ENCODE measurements around the gene CHAF1B. TPM values are rescaled to one million over a fixed set of nuclear protein-coding genes. Genes with fewer than 3 reads are reported as not detected.
"Not testable (repeated sequence)": the region's sequence is repeated elsewhere in the genome, so short reads cannot be mapped to it uniquely, and the experiment has no call there.

The CHAF1B gene
- total RNA-seq, 1 donor from 2014 or later, result 33.4 TPM

GRCh38 chr21:36375994-36376393, 9.2 kb upstream of the CHAF1B start:
- no peak for DNase-seq
- H3K27me3 Mint-ChIP-seq, result no peaks in the 10 kb centered on the region
- intact Hi-C loops (cut with micrococcal nuclease), result no loop called here
- no peaks in the 10 kb centered on the region for H3K4me1 Mint-ChIP-seq
- H3K36me3 Mint-ChIP-seq (ENCODE audit: low read depth), result peaks cover 33% of the 10 kb centered on the region
- H3K27ac Mint-ChIP-seq, result no peak overlapping the region
- no peak overlapping the region for H3K4me3 Mint-ChIP-seq
- no peaks in the 10 kb centered on the region for H3K9me3 Mint-ChIP-seq

DNA sequence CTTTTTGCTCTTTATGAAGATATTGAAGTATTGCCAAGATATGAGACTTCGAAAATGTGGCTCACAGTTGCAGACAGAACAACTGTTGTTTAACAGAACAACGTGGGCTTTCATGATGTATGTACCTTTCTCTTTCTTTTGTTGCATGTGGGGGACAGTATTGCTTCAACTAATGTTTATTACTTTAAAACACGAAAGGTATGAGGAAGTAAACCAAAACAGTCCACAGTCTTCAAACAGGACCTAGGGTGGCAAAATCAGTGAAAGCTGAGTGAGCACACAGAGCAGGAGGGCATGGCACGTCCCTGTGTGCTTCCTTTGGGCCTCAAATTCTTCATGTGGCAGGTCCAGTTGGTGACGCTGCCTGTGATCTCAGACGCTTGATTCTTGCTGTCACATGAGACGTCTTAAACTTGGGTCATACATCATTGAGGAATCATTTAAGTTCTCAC, 7.8 kb upstream of the CHAF1B start:
- Mint-ChIP-seq H3K27me3 (no peaks in the 10 kb centered on the region), H3K9me3 (no peaks in the 10 kb centered on the region), H3K4me1 (peaks cover 3% of the 10 kb centered on the region), H3K27ac (no peak overlapping the region), H3K4me3 (no peak overlapping the region), H3K36me3 (ENCODE audit: low read depth) (peaks cover 21% of the 10 kb centered on the region)
- intact Hi-C loops (cut with micrococcal nuclease), result no loop called here
- no peak for DNase-seq

GRCh38 chr21:36379251-36379650, 5.9 kb upstream of the CHAF1B start:
- intact Hi-C loops (cut with micrococcal nuclease), result no loop called here
- H3K4me3 Mint-ChIP-seq, result no peak overlapping the region
- H3K27ac Mint-ChIP-seq, result no peak overlapping the region
- H3K27me3 Mint-ChIP-seq, result no peaks in the 10 kb centered on the region
- no peak for DNase-seq
- H3K36me3 Mint-ChIP-seq (ENCODE audit: low read depth), result peaks cover 14% of the 10 kb centered on the region
- H3K9me3 Mint-ChIP-seq, result no peaks in the 10 kb centered on the region
- H3K4me1 Mint-ChIP-seq, result peaks cover 3% of the 10 kb centered on the region

DNA sequence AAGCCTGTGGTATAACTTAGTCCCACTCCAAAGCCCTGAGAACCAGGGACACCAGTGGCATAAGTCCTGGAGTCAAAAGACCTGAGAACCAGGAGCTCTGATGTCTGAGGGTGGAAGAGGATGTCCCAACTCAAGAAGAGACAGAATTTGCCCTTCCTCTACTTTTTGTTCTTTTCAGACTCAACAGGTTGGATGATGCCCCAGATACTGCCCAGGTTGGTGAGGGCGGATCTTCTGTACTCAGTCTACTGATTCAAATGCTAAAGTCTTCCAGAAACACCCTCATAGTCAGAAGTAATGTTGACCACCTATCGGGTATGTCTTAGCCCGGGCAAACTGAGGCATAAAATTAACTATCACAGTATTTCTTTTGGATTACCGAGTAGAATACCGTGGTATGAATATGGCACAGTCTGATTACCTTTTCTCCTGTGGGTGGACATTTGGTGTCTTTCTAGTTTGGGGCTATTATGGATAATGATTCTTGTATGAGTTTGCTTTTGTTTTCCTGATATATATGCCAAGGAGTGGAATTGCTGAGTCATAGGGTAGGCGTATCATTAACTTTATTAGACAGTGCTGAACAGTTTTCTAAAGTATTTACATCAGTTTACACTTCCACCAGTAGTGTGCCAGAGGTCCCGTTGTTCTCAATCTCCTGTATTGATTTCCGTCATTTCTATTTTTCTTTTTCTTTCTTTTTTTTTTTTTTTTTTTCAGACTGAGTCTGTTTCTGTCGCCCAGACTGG, 3.2 kb upstream of the CHAF1B start:
- H3K4me1 Mint-ChIP-seq, result peaks cover 11% of the 10 kb centered on the region
- intact Hi-C loops (cut with micrococcal nuclease), result loop anchor here (10.0 kb wide), 1 partner anchor 317 kb away; the partner anchor contains the start of gene SETD4
- H3K4me3 Mint-ChIP-seq, result no peak overlapping the region
- H3K27me3 Mint-ChIP-seq, result no peaks in the 10 kb centered on the region
- H3K27ac Mint-ChIP-seq, result peak overlapping the region; percentile 16
- peaks cover 11% of the 10 kb centered on the region for H3K36me3 Mint-ChIP-seq (ENCODE audit: low read depth)
- no peaks in the 10 kb centered on the region for H3K9me3 Mint-ChIP-seq
- no peak for DNase-seq

GRCh38 chr21:36382722-36383121, 2.5 kb upstream of the CHAF1B start:
- not testable (repeated sequence) for DNase-seq, H3K27me3 Mint-ChIP-seq, H3K27ac Mint-ChIP-seq, H3K9me3 Mint-ChIP-seq, H3K4me3 Mint-ChIP-seq
- peaks cover 11% of the 10 kb centered on the region for H3K36me3 Mint-ChIP-seq (ENCODE audit: low read depth)
- intact Hi-C loops (cut with micrococcal nuclease), result loop anchor here (10.0 kb wide), 1 partner anchor 318 kb away; the partner anchor contains the start of gene SETD4
- peaks cover 16% of the 10 kb centered on the region for H3K4me1 Mint-ChIP-seq

- H3K27ac Mint-ChIP-seq, result no peak overlapping the region
- no peaks in the 10 kb centered on the region for H3K27me3 Mint-ChIP-seq
- H3K4me1 Mint-ChIP-seq, result peaks cover 19% of the 10 kb centered on the region
- H3K36me3 Mint-ChIP-seq (ENCODE audit: low read depth), result peaks cover 13% of the 10 kb centered on the region
- H3K4me3 Mint-ChIP-seq, result peak overlapping the region; percentile 26
- no peaks in the 10 kb centered on the region for H3K9me3 Mint-ChIP-seq
- DNase-seq, result no peak
- intact Hi-C loops (cut with micrococcal nuclease), result loop anchor here (1.0 to 10.0 kb wide), 4 partner anchors 65 to 320 kb away; partner anchors contain the start of genes DOP1B, MORC3 and SETD4
Measured at GRCh38 chr21:36384885-36385232, 333 bp upstream of the CHAF1B start.

DNA sequence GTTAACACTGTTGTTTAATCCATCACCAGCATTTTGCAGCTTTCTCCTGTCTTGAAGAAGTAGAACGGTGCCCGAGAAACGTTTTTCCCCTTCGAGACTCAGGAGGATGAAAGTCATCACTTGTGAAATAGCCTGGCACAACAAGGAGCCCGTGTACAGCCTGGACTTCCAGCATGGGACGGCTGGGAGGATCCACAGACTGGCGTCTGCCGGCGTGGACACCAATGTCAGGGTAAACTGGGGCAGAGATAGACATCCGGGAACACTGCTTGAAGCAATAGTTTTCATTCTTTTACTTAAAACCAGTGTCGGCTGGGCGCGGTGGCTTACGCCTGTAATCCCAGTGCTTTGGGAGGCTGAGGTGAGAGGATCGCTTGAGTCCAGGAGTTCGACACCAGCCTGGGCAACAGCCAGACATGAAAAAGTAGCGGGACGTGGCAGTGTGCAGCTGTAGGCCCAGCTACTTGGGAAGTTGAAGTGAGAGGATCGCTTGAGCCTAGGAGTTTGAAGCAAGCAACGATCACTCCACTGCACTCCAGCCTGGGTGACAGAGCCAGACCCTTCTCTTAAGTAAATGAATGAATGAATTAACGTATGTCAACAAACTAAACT, 945 bp downstream of the CHAF1B start:
- peaks cover 19% of the 10 kb centered on the region for H3K4me1 Mint-ChIP-seq
- H3K27ac Mint-ChIP-seq, result peak overlapping the region; percentile 71
- peak; percentile 59 for DNase-seq
- H3K36me3 Mint-ChIP-seq (ENCODE audit: low read depth), result peaks cover 15% of the 10 kb centered on the region
- intact Hi-C loops (cut with micrococcal nuclease), result loop anchor here (5.0 to 10.0 kb wide), 2 partner anchors 244 to 321 kb away; partner anchors contain the start of gene SETD4
- H3K27me3 Mint-ChIP-seq, result no peaks in the 10 kb centered on the region
- no peaks in the 10 kb centered on the region for H3K9me3 Mint-ChIP-seq
- peak overlapping the region; percentile 84 for H3K4me3 Mint-ChIP-seq

GRCh38 chr21:36388096-36388495, 2.9 kb downstream of the CHAF1B start:
- H3K4me1 Mint-ChIP-seq, result peaks cover 16% of the 10 kb centered on the region
- DNase-seq, result no peak
- no peaks in the 10 kb centered on the region for H3K27me3 Mint-ChIP-seq
- peaks cover 30% of the 10 kb centered on the region for H3K36me3 Mint-ChIP-seq (ENCODE audit: low read depth)
- intact Hi-C loops (cut with micrococcal nuclease), result loop anchor here (5.0 to 10.0 kb wide), 2 partner anchors 246 to 323 kb away; partner anchors contain the start of gene SETD4
- no peak overlapping the region for H3K4me3 Mint-ChIP-seq
- no peak overlapping the region for H3K27ac Mint-ChIP-seq
- no peaks in the 10 kb centered on the region for H3K9me3 Mint-ChIP-seq

- Mint-ChIP-seq H3K27me3 (no peaks in the 10 kb centered on the region), H3K4me1 (peaks cover 16% of the 10 kb centered on the region), H3K9me3 (no peaks in the 10 kb centered on the region), H3K4me3 (no peak overlapping the region), H3K36me3 (ENCODE audit: low read depth) (peaks cover 32% of the 10 kb centered on the region), H3K27ac (no peak overlapping the region)
- DNase-seq, result no peak
- intact Hi-C loops (cut with micrococcal nuclease), result loop anchor here (5.0 to 10.0 kb wide), 2 partner anchors 247 to 324 kb away; partner anchors contain the start of gene SETD4
Measured at GRCh38 chr21:36388835-36389234, 3.6 kb downstream of the CHAF1B start.

DNA sequence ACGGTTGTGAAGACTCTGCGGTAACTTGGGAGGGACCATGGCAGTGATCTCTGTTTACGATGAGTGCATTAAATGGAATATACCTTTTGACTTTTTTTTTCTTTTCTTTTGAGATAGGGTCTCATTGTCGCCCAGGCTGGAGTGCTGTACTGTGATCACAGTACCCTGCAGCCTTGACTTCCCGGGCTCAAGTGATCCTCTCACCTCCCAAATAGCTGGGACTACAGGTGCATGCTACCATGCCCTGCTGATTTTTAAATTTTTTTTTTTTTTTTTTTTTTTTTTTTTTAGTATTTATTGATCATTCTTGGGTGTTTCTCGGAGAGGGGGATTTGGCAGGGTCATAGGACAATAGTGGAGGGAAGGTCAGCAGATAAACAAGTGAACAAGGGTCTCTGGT, 6.5 kb downstream of the CHAF1B start:
- H3K9me3 Mint-ChIP-seq; H3K4me3 Mint-ChIP-seq; DNase-seq; H3K27me3 Mint-ChIP-seq; intact Hi-C loops (cut with micrococcal nuclease); H3K27ac Mint-ChIP-seq: not testable (repeated sequence)
- Mint-ChIP-seq H3K4me1 (peaks cover 10% of the 10 kb centered on the region), H3K36me3 (ENCODE audit: low read depth) (peaks cover 43% of the 10 kb centered on the region)

- H3K27me3 Mint-ChIP-seq, result no peaks in the 10 kb centered on the region
- H3K4me3 Mint-ChIP-seq, result no peak overlapping the region
- DNase-seq, result no peak
- H3K36me3 Mint-ChIP-seq (ENCODE audit: low read depth), result peaks cover 52% of the 10 kb centered on the region
- no peaks in the 10 kb centered on the region for H3K9me3 Mint-ChIP-seq
- no peak overlapping the region for H3K27ac Mint-ChIP-seq
- intact Hi-C loops (cut with micrococcal nuclease), result no loop called here
- no peaks in the 10 kb centered on the region for H3K4me1 Mint-ChIP-seq
Measured at GRCh38 chr21:36395353-36396111, 10.3 kb downstream of the CHAF1B start.

- Mint-ChIP-seq H3K4me3 (no peak overlapping the region), H3K36me3 (ENCODE audit: low read depth) (peaks cover 53% of the 10 kb centered on the region), H3K4me1 (no peaks in the 10 kb centered on the region), H3K27ac (no peak overlapping the region), H3K27me3 (no peaks in the 10 kb centered on the region), H3K9me3 (no peaks in the 10 kb centered on the region)
- DNase-seq, result no peak
- intact Hi-C loops (cut with micrococcal nuclease), result no loop called here
Measured at GRCh38 chr21:36396325-36396724, 11.1 kb downstream of the CHAF1B start.

DNA sequence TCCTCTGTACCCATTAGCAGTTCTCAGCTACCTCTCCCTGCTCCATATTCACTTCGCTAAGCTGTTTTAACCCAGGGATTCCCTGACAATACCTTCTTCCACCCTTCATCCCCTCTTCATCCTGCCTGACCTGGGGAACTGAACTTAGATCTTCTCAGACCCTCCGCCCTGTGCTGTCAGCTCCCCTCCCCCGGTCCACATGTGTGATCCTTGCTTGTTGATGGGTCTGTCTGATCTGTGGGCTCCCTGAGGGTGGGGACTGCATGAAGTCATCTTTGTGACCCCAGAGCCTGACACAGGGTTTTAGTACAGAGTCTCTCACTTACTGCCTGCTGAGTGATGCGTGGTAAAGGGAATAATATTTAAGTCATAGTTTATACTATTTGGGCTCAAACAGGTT, 11.8 kb downstream of the CHAF1B start:
- DNase-seq, result no peak
- no peaks in the 10 kb centered on the region for H3K27me3 Mint-ChIP-seq
- no peak overlapping the region for H3K27ac Mint-ChIP-seq
- H3K36me3 Mint-ChIP-seq (ENCODE audit: low read depth), result peaks cover 50% of the 10 kb centered on the region
- no peak overlapping the region for H3K4me3 Mint-ChIP-seq
- no peaks in the 10 kb centered on the region for H3K4me1 Mint-ChIP-seq
- H3K9me3 Mint-ChIP-seq, result no peaks in the 10 kb centered on the region
- intact Hi-C loops (cut with micrococcal nuclease), result no loop called here

DNA sequence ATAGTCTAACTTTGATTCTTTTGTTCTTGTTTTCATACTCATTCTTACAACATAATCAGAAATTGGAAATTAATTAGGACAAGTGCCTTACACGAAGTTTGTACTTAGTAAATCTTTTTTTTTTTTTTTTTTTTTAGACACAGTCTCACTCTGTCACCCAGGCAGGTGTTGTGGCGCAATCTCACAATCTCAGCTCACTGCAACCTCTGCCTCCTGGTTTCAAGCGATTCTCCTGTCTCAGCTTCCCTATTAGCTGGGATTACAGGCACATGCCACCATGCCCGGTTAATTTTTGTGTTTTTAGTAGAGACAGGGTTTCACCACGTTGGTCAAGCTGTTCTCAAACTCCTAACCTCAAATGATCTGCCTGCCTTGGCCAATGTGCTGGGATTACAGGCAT, 12.4 kb downstream of the CHAF1B start:
- DNase-seq, result no peak
- intact Hi-C loops (cut with micrococcal nuclease), result no loop called here
- Mint-ChIP-seq H3K36me3 (ENCODE audit: low read depth) (peaks cover 51% of the 10 kb centered on the region), H3K27me3 (no peaks in the 10 kb centered on the region), H3K9me3 (no peaks in the 10 kb centered on the region), H3K4me1 (no peaks in the 10 kb centered on the region), H3K4me3 (no peak overlapping the region), H3K27ac (no peak overlapping the region)

Measured in activated CD4-positive, alpha-beta T cell treated with anti-CD3 and anti-CD28 coated beads, Interleukin-2, amount 10 ng/mL, durations not matched to agents 24 days and 14 days (primary cell).